Spinal cord (tissue), 10 donors: ENCODE results near the gene TCF12. TPM values are rescaled to one million over a fixed set of nuclear protein-coding genes. Genes with fewer than 3 reads are reported as not detected.
A peak's percentile ranks its signal among the peaks of the same experiment; 100 is the strongest.

Experiments
- DNase-seq, 6 donors: peaks; one replicate each; pipeline versions ENCODE4 v3.0.0 to v3.0.0-alpha.2; 2013 to 2015; ENCODE audit warnings: low spot score in 6 of 6, low read depth in 4 of 6
- H3K27ac ChIP-seq: one replicate; pipeline ENCODE4 v1.5.1; 2013; ENCODE audit warnings: low read depth, low read length, control low read depth
- H3K27me3 ChIP-seq: one replicate; pipeline ENCODE4 v1.6.1; 2013; ENCODE audit warnings: low read length; ENCODE audit not compliant: control insufficient read depth, insufficient read depth
- H3K36me3 ChIP-seq: one replicate; pipeline ENCODE4 v1.6.1; 2013; ENCODE audit warnings: low read length; ENCODE audit not compliant: control insufficient read depth, insufficient read depth
- H3K4me1 ChIP-seq: one replicate; pipeline ENCODE4 v1.6.1; 2013; ENCODE audit warnings: low read length; ENCODE audit not compliant: control insufficient read depth, insufficient read depth
- H3K4me3 ChIP-seq: one replicate; pipeline ENCODE4 v1.5.1; 2013; ENCODE audit warnings: low read depth, low read length, control low read depth
- H3K9me3 ChIP-seq: one replicate; pipeline ENCODE4 v1.6.1; 2013; ENCODE audit warnings: low read length; ENCODE audit not compliant: control insufficient read depth, insufficient read depth
- WGBS: methylation state at CpG from one replicate; pipeline ENCODE4 v1.1.5; 2013; ENCODE audit warnings: missing lambda C conversion rate; ENCODE audit not compliant: insufficient coverage; 5-methylcytosine and 5-hydroxymethylcytosine counted together
- polyA plus RNA-seq, 2 donors: library from polyadenylated mRNA; unstranded; fragments of 120-200 nt; gene quantifications; one replicate each; pipeline ENCODE4 v1.2.1, GENCODE V29; 2013; ENCODE audit not compliant: insufficient read length in 2 of 2
- total RNA-seq, 2 donors: library from RNA; depleted of rRNA in 1 of 2; stranded (reverse); fragments of 120-200 nt in 1 of 2; fragments of >200 nt in 1 of 2; gene quantifications; one replicate each; pipeline versions ENCODE4 v1.2.3 to v1.2.4, GENCODE V29; 2013 to 2014
- donor health status: healthy.

Gene TCF12
- total and polyA plus RNA-seq, 4 donors: 88.8 to 183 (median 135) TPM

GRCh38 chr15:56886932-56887781 lies 31.3 kb upstream of the TCF12 start:
- peak; percentile 83 to 98 (median 90) for DNase-seq
- H3K4me1 ChIP-seq: peaks cover 6% of the 10 kb centered on the region
- H3K27me3 ChIP-seq: no peaks in the 10 kb centered on the region
- H3K4me3 ChIP-seq: peak overlapping the region; percentile 77
- no peaks in the 10 kb centered on the region for H3K9me3 ChIP-seq
- peak overlapping the region; percentile 97 for H3K27ac ChIP-seq
- 0% methylated on average over 71 of the region's 78 CpGs for WGBS
- peaks cover 8% of the 10 kb centered on the region for H3K36me3 ChIP-seq

- Histone ChIP-seq H3K4me1 (peaks cover 6% of the 10 kb centered on the region), H3K27me3 (no peaks in the 10 kb centered on the region), H3K36me3 (peaks cover 8% of the 10 kb centered on the region), H3K9me3 (no peaks in the 10 kb centered on the region), H3K27ac (peak overlapping the region; percentile 97), H3K4me3 (peak overlapping the region; percentile 77)
- DNase-seq: no peak
- no CpG with 5 or more reads among the region's 5 CpGs for WGBS
These were observed 30.5 kb upstream of the TCF12 start for GRCh38 chr15:56887782-56888438.

DNA sequence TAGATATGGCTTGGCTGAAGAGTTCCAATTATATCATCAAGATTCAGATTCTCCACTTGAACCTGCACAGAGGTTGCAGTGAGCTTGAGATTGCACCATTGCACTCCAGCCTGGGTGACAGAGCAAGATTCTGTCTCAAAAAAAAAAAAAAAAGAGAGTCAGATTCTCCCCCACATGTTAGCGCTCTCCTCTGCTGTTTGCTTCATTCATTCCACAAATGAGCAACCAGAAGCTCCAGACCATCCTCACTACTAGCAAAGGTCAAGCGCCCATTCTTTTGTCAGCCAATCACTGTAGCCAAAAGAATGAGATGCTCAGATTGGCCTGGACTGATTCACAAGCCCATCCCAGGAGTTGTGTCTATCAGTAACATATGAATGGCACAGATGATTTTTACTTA lies 28.4 kb upstream of the TCF12 start:
- H3K36me3 ChIP-seq: peaks cover 6% of the 10 kb centered on the region
- H3K27me3 ChIP-seq: no peaks in the 10 kb centered on the region
- no peak for DNase-seq
- H3K9me3 ChIP-seq: no peaks in the 10 kb centered on the region
- H3K4me3 ChIP-seq: no peak overlapping the region
- peaks cover 6% of the 10 kb centered on the region for H3K4me1 ChIP-seq
- 100% methylated on average over 1 of the region's 2 CpGs for WGBS
- H3K27ac ChIP-seq: no peak overlapping the region

DNA sequence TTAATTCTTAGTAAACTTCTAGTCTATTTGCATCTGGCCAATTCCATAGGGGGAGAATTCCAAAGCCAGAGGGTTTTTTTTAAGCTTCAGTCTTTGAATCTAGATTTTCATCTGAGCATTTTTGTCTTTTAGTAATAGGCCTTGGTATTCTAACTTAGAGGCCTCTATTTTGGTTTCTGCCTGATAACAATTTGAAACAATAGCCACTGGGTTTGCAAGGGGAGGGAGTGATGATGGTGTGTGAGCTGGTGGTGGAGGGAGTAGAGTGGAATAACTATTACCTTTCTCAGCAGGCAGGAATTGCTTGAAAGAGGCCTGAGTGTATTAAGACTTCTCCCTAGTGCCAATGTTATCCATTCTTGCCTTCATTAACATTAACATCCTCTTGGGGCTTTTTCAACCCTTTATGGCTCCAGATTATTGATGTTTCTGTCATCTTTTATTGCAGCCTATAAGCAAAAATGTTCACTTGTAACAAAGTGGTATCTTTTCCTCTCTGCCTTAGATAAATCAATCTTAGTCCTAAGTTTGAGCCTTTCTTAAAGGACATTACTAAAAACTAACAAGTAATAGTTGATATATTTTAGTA lies 26.5 kb upstream of the TCF12 start:
- no peaks in the 10 kb centered on the region for H3K9me3 ChIP-seq
- no peak overlapping the region for H3K4me3 ChIP-seq
- H3K4me1 ChIP-seq: peaks cover 4% of the 10 kb centered on the region
- peak in 1 of 6 donors; percentile 70 for DNase-seq
- H3K27ac ChIP-seq: no peak overlapping the region
- H3K36me3 ChIP-seq: peaks cover 5% of the 10 kb centered on the region
- H3K27me3 ChIP-seq: no peaks in the 10 kb centered on the region

GRCh38 chr15:56892659-56893363 lies 25.6 kb upstream of the TCF12 start:
- H3K27ac ChIP-seq: no peak overlapping the region
- WGBS: 80% methylated on average over 1 of the region's 2 CpGs
- peaks cover 5% of the 10 kb centered on the region for H3K36me3 ChIP-seq
- no peak for DNase-seq
- H3K9me3 ChIP-seq: no peaks in the 10 kb centered on the region
- no peak overlapping the region for H3K4me3 ChIP-seq
- no peaks in the 10 kb centered on the region for H3K4me1 ChIP-seq
- H3K27me3 ChIP-seq: no peaks in the 10 kb centered on the region

DNA sequence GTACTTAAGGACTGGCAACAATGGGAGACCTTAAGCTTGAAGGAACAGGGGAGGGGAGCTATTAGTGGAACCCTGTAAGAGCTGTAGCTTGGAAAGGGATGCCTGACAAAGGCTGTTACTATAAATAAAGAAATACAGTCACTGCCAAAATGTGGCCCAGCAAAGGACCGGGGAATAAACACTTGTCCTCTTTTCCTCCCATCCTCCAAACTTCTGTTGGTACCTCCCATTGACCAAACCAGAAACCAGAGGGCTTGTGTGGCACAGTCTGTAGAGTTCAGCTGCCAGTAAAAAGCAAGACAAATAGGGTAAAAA lies 25.1 kb upstream of the TCF12 start:
- H3K36me3 ChIP-seq: peaks cover 5% of the 10 kb centered on the region
- no peak for DNase-seq
- no peak overlapping the region for H3K27ac ChIP-seq
- H3K27me3 ChIP-seq: no peaks in the 10 kb centered on the region
- WGBS: no CpG with 5 or more reads among the region's 1 CpG
- H3K9me3 ChIP-seq: no peaks in the 10 kb centered on the region
- no peaks in the 10 kb centered on the region for H3K4me1 ChIP-seq
- H3K4me3 ChIP-seq: no peak overlapping the region

- peaks cover under 1% of the 10 kb centered on the region for H3K36me3 ChIP-seq
- no peaks in the 10 kb centered on the region for H3K9me3 ChIP-seq
- no peak overlapping the region for H3K27ac ChIP-seq
- no peaks in the 10 kb centered on the region for H3K27me3 ChIP-seq
- WGBS: 83% methylated on average over 1 of the region's 3 CpGs
- H3K4me3 ChIP-seq: no peak overlapping the region
- DNase-seq: no peak
- H3K4me1 ChIP-seq: no peaks in the 10 kb centered on the region
These were observed 23.8 kb upstream of the TCF12 start for GRCh38 chr15:56894601-56895000.

DNA sequence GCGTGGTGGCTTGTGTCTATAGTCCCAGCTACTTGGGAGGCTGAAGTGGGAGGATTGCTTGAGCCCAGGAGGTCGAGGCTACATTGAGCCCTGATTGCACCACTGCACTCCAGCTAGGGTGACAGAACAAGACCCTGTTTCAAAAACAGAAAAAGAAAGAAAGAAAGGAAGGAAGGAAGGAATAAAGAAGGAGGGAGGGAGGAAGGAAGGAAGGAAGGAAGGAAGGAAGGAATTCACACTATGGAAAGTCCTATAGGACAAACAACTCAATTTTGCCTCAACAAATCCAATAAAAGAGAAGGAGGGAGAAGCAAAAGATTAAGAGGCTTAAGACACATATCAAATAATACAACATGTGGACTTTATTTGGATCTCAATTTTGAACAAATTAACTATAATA lies 16.5 kb upstream of the TCF12 start:
- Histone ChIP-seq H3K9me3 (no peaks in the 10 kb centered on the region), H3K27me3 (no peaks in the 10 kb centered on the region), H3K4me3 (no peak overlapping the region), H3K4me1 (no peaks in the 10 kb centered on the region), H3K27ac (no peak overlapping the region), H3K36me3 (no peaks in the 10 kb centered on the region)
- WGBS: 90% methylated on average over 2 of the region's 2 CpGs
- no peak for DNase-seq

- H3K27ac ChIP-seq: no peak overlapping the region
- H3K4me1 ChIP-seq: no peaks in the 10 kb centered on the region
- no peaks in the 10 kb centered on the region for H3K9me3 ChIP-seq
- H3K4me3 ChIP-seq: no peak overlapping the region
- no peaks in the 10 kb centered on the region for H3K27me3 ChIP-seq
- no peaks in the 10 kb centered on the region for H3K36me3 ChIP-seq
- WGBS: no CpG with 5 or more reads among the region's 1 CpG
- DNase-seq: no peak
These were observed 11.7 kb upstream of the TCF12 start for GRCh38 chr15:56906766-56907165.
